Motor neuron (in vitro differentiated cells): ENCODE measurements around the gene SPDYE16. TPM values are rescaled to one million over a fixed set of nuclear protein-coding genes. Genes with fewer than 3 reads are reported as not detected.
A peak's percentile ranks its signal among the peaks of the same experiment; 100 is the strongest.
"Not testable (repeated sequence)": the region's sequence is repeated elsewhere in the genome, so short reads cannot be mapped to it uniquely, and the experiment has no call there.

Experiments used
- ATAC-seq, 8 experiments: fragments of 200-7000 bp; cut with Tn5 transposase; replicated peaks in 6 of 8; 2 replicates each; pipeline ENCODE4 v1.8.0; 2021; ENCODE audit warnings: mild to moderate bottlenecking in 8 of 8, moderate library complexity in 8 of 8
- H3K27ac ChIP-seq, 2 donors: fragments of 250-450 bp; sonication (Bioruptor Pico); 2 replicates each; pipeline ENCODE4 v1.9.0; 2021; ENCODE audit warnings: antibody characterized with exemption in 2 of 2, mild to moderate bottlenecking in 2 of 2, moderate library complexity in 1 of 2
- H3K4me1 ChIP-seq, 2 donors: fragments of 250-450 bp; sonication (Bioruptor Pico); replicated peaks in 1 of 2; 2 replicates each; pipeline ENCODE4 v1.6.1; 2021; ENCODE audit warnings: antibody characterized with exemption in 2 of 2, mild to moderate bottlenecking in 2 of 2, moderate library complexity in 1 of 2
- H3K4me3 ChIP-seq, 5 donors: fragments of 250-450 bp; sonication (Bioruptor Pico); 2 replicates each; pipeline ENCODE4 v1.9.0; 2021; ENCODE audit warnings: antibody characterized with exemption in 5 of 5, mild to moderate bottlenecking in 5 of 5, moderate library complexity in 4 of 5
- WGBS, 10 experiments: fragments of 450-650 bp; shearing (Covaris generic); methylation state at CpG; one replicate each; pipeline ENCODE4 v1.0.0; 2022; 5-methylcytosine and 5-hydroxymethylcytosine counted together
- in situ Hi-C, 9 experiments: fragments of 400-800 bp; cut with MboI; loops; one replicate each; pipeline ENCODE4 v1.15.0; 2021; ENCODE audit warnings: low sequenced_read_pairs in 9 of 9, low pct_unique_long_range_greater_than_20kb in 2 of 9; ENCODE audit not compliant: unreplicated experiment in 9 of 9
- total RNA-seq, 8 experiments: library from RNA; unstranded; fragments of 300-600 nt; gene quantifications; 2 replicates each; pipeline versions ENCODE4 v1.2.3 to v1.2.4, GENCODE V29; 2022

SPDYE16 gene
- total RNA-seq, 8 experiments from 2014 or later: 0.14 to 1.8 (median 0.35) TPM

- H3K4me3 ChIP-seq, ATAC-seq, in situ Hi-C loops, H3K27ac ChIP-seq, H3K4me1 ChIP-seq: not testable (repeated sequence)
- no CpG with 5 or more reads among the region's 13 CpGs for whole genome bisulfite sequencing, 10 experiments
These were observed 55.1 kb downstream of the SPDYE16 start for GRCh38 chr7:76487969-76488368.

GRCh38 chr7:76486618-76487017 lies 56.5 kb downstream of the SPDYE16 start:
- H3K4me3 ChIP-seq, H3K4me1 ChIP-seq, H3K27ac ChIP-seq, in situ Hi-C loops: not testable (repeated sequence)
- ATAC-seq: peak in 7 of 8 experiments; percentile 45 to 83 (median 68)
- no CpG with 5 or more reads among the region's 5 CpGs for WGBS, 10 experiments

DNA sequence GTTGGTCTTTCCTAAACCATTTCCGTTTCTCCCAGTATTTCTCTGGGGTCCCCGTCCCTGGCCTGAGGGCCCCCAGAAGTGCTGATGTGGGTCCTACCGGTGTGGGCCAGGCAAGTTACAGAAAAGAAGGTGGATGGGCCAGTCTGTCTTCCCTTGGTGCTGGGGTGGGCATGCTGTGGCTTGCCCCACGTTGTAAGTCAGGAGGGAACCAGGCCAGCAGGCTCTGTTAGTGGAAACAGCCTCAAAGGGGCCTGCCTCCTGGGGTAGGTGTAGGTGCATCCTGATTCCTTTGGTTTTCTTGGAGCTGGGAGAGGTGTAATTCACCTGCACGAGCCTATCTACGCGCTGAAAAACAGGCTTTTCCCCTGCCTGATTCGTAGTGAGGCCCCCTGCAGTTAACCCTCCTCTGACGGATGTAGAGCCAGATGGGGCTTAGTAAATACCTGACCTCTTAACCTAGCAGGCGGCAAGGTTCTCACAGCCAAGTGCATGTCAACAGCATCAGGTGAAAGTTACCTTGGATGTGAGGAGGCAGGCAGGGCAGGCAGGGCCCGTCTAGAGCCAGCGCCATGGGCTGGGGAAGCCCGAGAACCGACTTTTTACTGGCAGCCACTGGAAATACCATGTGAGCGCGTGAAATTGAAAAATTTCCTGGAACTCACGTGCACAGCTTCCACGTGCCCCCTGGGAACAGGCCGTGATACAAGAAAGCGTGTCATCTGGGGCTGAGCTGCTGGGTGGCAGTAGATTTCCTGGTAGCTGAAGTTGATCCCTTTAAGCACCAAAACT lies 57.1 kb downstream of the SPDYE16 start:
- in situ Hi-C loops: not testable (repeated sequence)
- no CpG with 5 or more reads among the region's 20 CpGs for WGBS, 10 experiments

DNA sequence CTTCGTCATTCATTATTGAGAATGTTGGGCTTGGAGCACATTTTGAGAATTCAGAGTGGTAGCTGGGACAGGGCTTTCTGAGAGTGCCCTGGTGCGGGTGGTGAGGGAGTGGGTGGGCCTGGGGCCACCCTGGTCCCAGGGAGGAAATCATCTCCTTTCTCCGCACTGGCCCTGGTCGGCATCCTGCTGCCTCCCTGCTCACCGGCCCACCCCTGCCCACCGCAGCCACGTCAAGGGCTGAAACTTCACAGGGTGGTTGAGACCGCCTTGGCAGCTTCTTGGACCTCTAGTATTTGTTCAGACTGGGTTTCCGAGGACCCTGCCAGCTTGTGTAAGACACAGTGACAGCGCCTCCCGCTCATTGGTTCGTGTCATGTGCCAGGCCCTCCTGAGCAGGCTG lies 58.6 kb downstream of the SPDYE16 start:
- ATAC-seq, H3K4me3 ChIP-seq, H3K4me1 ChIP-seq, in situ Hi-C loops, H3K27ac ChIP-seq: not testable (repeated sequence)
- no CpG with 5 or more reads among the region's 12 CpGs for WGBS, 10 experiments

More for the DNA sequence above, 57.1 kb downstream of the SPDYE16 start:
- not testable (repeated sequence) for H3K27ac ChIP-seq, H3K4me1 ChIP-seq, H3K4me3 ChIP-seq
- ATAC-seq: peak; percentile 41 to 85 (median 76)

DNA sequence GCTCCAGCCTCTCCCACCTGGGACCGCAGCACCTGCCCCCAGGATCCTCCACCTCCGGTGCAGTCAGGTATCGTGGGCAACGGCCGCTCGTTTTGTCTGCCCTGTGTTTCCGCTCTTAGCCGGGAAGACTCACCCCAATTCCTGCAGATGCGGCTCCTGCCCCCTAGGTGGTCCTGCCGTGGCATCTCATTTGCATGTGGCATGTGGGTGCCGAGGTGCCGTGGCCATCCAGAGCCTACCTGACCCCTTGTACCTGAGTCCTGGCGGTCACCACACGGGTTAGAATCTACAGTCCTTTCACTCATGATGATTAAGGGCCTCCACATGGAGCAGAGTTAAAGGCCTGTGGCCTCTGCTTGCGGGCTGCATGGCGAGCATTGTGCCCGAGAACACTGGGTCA lies 60.0 kb downstream of the SPDYE16 start:
- ATAC-seq: not testable (repeated sequence)

GRCh38 chr7:76482660-76483059 lies 60.4 kb downstream of the SPDYE16 start:
- H3K27ac ChIP-seq, ATAC-seq, H3K4me3 ChIP-seq, in situ Hi-C loops, H3K4me1 ChIP-seq: not testable (repeated sequence)
- WGBS, 10 experiments: 85% methylated on average over 4 of the region's 24 CpGs; no CpG with 5 or more reads in 9 of the 10 experiments

More for the DNA sequence above, 60.0 kb downstream of the SPDYE16 start:
- H3K4me3 ChIP-seq, H3K27ac ChIP-seq, in situ Hi-C loops, H3K4me1 ChIP-seq: not testable (repeated sequence)
- WGBS, 10 experiments: no CpG with 5 or more reads among the region's 17 CpGs

Other genes with a start within 250 kb of the SPDYE16 start
- gene HSPB1, start 240.6 kb downstream of the SPDYE16 start, total RNA-seq: 100 to 1,000 TPM in 5 of 8 experiments, 10 to 100 TPM in 3; 44.0 to 193 (median 120) TPM
- 100 to 1,000 TPM; 153 to 275 (median 184) TPM for gene YWHAG, start 184.3 kb downstream of the SPDYE16 start, total RNA-seq
- 1 to 10 TPM in 2 of 8 experiments, under 1 TPM in 6; 0.18 to 1.5 (median 0.68) TPM for gene SSC4D, start 133.6 kb downstream of the SPDYE16 start, total RNA-seq
- gene ZP3, start 118.3 kb downstream of the SPDYE16 start, total RNA-seq: 1 to 10 TPM in 5 of 8 experiments, under 1 TPM in 2, not detected in 1; 0.22 to 8.8 (median 1.7) TPM
- gene DTX2, start 81.6 kb downstream of the SPDYE16 start, total RNA-seq: 10 to 100 TPM in 2 of 8 experiments, 1 to 10 TPM in 6; 3.4 to 13.8 (median 5.6) TPM
- gene UPK3B, start 32.7 kb downstream of the SPDYE16 start, total RNA-seq: under 1 TPM in 4 of 8 experiments, not detected in 4; 0.20 to 0.62 (median 0.41) TPM
- 10 to 100 TPM in 4 of 8 experiments, 1 to 10 TPM in 4; 5.9 to 15.3 (median 9.9) TPM for gene POMZP3, start 84.0 kb upstream of the SPDYE16 start, total RNA-seq